BJ (cell line): ENCODE results near the gene MAFB. TPM values are rescaled to one million over a fixed set of nuclear protein-coding genes. Genes with fewer than 3 reads are reported as not detected.

Experiments
- CTCF ChIA-PET: fragments of 350-600 bp; formaldehyde crosslinking; extraction: SDS; loops from one replicate; lab custom pipeline; 2021; ENCODE audit warnings: antibody characterized with exemption, inconsistent platforms; lab: Yijun Ruan, JAX
- POLR2A ChIA-PET: fragments of 300-600 bp; sonication (Branson Sonifier 250); formaldehyde crosslinking; extraction: SDS; loops from one replicate; lab custom pipeline; 2021; ENCODE audit warnings: antibody characterized with exemption; lab: Charles Lee
- DNase-seq: peaks from one replicate; pipeline ENCODE4 v3.0.0-alpha.2; 2011; ENCODE audit warnings: low read depth
- H3K27me3 ChIP-seq: 2 replicates; pipeline ENCODE4 v1.6.0; 2011; ENCODE audit warnings: low read length; ENCODE audit not compliant: control insufficient read depth, insufficient read depth
- H3K36me3 ChIP-seq: 2 replicates; pipeline ENCODE4 v1.5.1; 2011; ENCODE audit warnings: low read length; ENCODE audit not compliant: control insufficient read depth, insufficient read depth
- H3K4me3 ChIP-seq: 2 replicates; pipeline ENCODE4 v1.5.1; 2011; ENCODE audit warnings: low read depth, mild to moderate bottlenecking, control low read depth, low read length
- CTCF ChIP-seq: IDR thresholded peaks from 2 replicates; pipeline ENCODE4 v1.5.1; 2011; ENCODE audit warnings: low read depth, mild to moderate bottlenecking, control low read depth, inconsistent platforms, low read length, moderate library complexity; ENCODE audit not compliant: insufficient read depth
- polyA plus RNA-seq: library from polyadenylated mRNA; depleted of rRNA; stranded (reverse); fragments of >200 nt; gene quantifications from 2 replicates; pipeline ENCODE4 v1.2.3, GENCODE V29; 2011

Gene MAFB
- polyA plus RNA-seq, 1 experiment, result 0.06 TPM

GRCh38 chr20:40718214-40718977, 29.4 kb upstream of the MAFB start:
- Histone ChIP-seq H3K4me3 (no peak overlapping the region), H3K36me3 (no peaks in the 10 kb centered on the region), H3K27me3 (no peaks in the 10 kb centered on the region; the same call in 1 of the 2 replicates)
- ChIA-PET CTCF (interaction anchor here (0.7 kb wide), 1 partner anchor 223 kb away, joined by 3 read pairs; no protein-coding TSS in a partner anchor), POLR2A (no interaction called here)
- TF ChIP-seq CTCF, result no peak
- no peak for DNase-seq

- no peak for DNase-seq
- Histone ChIP-seq H3K27me3 (no peaks in the 10 kb centered on the region; the same call in 1 of the 2 replicates), H3K4me3 (no peak overlapping the region), H3K36me3 (no peaks in the 10 kb centered on the region)
- POLR2A ChIA-PET, result no interaction called here
- no peak for TF ChIP-seq CTCF
- CTCF ChIA-PET, result no interaction called here
These were observed 28.4 kb upstream of the MAFB start for GRCh38 chr20:40717343-40717865.

- Histone ChIP-seq H3K4me3 (no peak overlapping the region), H3K36me3 (no peaks in the 10 kb centered on the region), H3K27me3 (no peaks in the 10 kb centered on the region; the same call in 1 of the 2 replicates)
- POLR2A ChIA-PET, result no interaction called here
- CTCF ChIA-PET, result interaction anchor here (1.1 kb wide), 1 partner anchor 248 kb away, joined by 3 read pairs; no protein-coding TSS in a partner anchor
- TF ChIP-seq CTCF, result no peak
- no peak for DNase-seq
These were observed 26.5 kb upstream of the MAFB start for GRCh38 chr20:40715491-40715890.

GRCh38 chr20:40714916-40715315, 25.9 kb upstream of the MAFB start:
- no peaks in the 10 kb centered on the region for H3K36me3 ChIP-seq
- ChIA-PET POLR2A (no interaction called here), CTCF (interaction anchor here (0.8 to 1.1 kb wide), 2 partner anchors 248 to 725 kb away, joined by 3 read pairs; no protein-coding TSS in a partner anchor)
- no peak for TF ChIP-seq CTCF
- DNase-seq, result no peak
- no peak overlapping the region for H3K4me3 ChIP-seq
- H3K27me3 ChIP-seq, result no peaks in the 10 kb centered on the region; the same call in 1 of the 2 replicates

- ChIA-PET POLR2A (no interaction called here), CTCF (interaction anchor here (0.8 kb wide), 1 partner anchor 725 kb away, joined by 3 read pairs; no protein-coding TSS in a partner anchor)
- Histone ChIP-seq H3K4me3 (no peak overlapping the region), H3K27me3 (no peaks in the 10 kb centered on the region; the same call in 1 of the 2 replicates), H3K36me3 (no peaks in the 10 kb centered on the region)
- no peak for TF ChIP-seq CTCF
- DNase-seq, result no peak
These were observed 25.1 kb upstream of the MAFB start for GRCh38 chr20:40714109-40714508.
